Esophagus muscularis mucosa (tissue), 4 donors: Measurements from ENCODE around the gene FSIP2.

Experiments used
- EP300 ChIP-seq: sonication (generic); formaldehyde crosslinking; IDR thresholded peaks from one replicate; pipeline ENCODE4 v1.6.1; 2017; ENCODE audit warnings: antibody characterized with exemption
- POLR2A ChIP-seq: fragments of 450-650 bp; IDR thresholded peaks from one replicate; pipeline ENCODE4 v1.6.1; 2017; ENCODE audit warnings: antibody characterized with exemption, moderate library complexity, mild to moderate bottlenecking, low read depth
- POLR2AphosphoS5 ChIP-seq, 2 donors: sonication (generic); formaldehyde crosslinking; IDR thresholded peaks; one replicate each; pipeline ENCODE4 v1.6.1; 2017; ENCODE audit warnings: antibody characterized with exemption in 2 of 2
- TF ChIP-seq, protein P1 (sequence below), 3 experiments: fragments of 200-600 bp in 2 of 3; fragments of 450-650 bp in 1 of 3; sonication (generic) in 2 of 3; IDR thresholded peaks; one replicate each; pipeline ENCODE4 v1.5.1; 2017 to 2019; ENCODE audit warnings: antibody characterized with exemption in 3 of 3, mild to moderate bottlenecking in 2 of 3, moderate library complexity in 1 of 3

DNA sequence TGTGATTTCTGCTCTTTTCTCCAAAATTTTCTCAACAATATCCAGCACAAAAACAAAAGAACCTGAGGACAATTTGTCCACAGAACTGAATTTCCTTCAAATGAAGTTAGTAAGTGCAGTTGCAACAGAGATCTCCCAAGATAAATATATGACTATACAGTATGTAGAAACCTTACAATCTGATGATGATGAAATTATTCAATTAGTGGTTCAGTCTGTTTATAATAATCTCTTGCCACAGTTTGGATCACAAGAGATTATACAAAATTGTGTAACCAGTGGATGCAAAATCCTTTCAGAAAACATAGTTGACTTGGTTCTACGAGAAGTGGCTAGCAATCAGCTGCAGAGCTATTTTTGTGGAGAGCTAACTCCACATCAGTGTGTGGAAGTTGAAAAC, 68.7 kb downstream of the FSIP2 start:
- TF ChIP-seq, protein P1, sequence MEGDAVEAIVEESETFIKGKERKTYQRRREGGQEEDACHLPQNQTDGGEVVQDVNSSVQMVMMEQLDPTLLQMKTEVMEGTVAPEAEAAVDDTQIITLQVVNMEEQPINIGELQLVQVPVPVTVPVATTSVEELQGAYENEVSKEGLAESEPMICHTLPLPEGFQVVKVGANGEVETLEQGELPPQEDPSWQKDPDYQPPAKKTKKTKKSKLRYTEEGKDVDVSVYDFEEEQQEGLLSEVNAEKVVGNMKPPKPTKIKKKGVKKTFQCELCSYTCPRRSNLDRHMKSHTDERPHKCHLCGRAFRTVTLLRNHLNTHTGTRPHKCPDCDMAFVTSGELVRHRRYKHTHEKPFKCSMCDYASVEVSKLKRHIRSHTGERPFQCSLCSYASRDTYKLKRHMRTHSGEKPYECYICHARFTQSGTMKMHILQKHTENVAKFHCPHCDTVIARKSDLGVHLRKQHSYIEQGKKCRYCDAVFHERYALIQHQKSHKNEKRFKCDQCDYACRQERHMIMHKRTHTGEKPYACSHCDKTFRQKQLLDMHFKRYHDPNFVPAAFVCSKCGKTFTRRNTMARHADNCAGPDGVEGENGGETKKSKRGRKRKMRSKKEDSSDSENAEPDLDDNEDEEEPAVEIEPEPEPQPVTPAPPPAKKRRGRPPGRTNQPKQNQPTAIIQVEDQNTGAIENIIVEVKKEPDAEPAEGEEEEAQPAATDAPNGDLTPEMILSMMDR (IDR thresholded peaks at IDR 0.05), result no peak
- TF ChIP-seq POLR2A (no peak), POLR2AphosphoS5 (IDR thresholded peaks at IDR 0.05) (no peak), EP300 (no peak)
